GM12874 (cell line): ENCODE data around the gene MILR1.
A peak's percentile ranks its signal among the peaks of the same experiment; 100 is the strongest.

Source experiments
- CTCF ChIP-seq: IDR thresholded peaks from 2 replicates; pipeline ENCODE4 v1.5.1; 2011; ENCODE audit warnings: low read depth, mild to moderate bottlenecking, control low read depth, low read length, moderate library complexity; ENCODE audit not compliant: insufficient read depth

Gene MILR1

GRCh38 chr17:64406321-64407200, 42.4 kb upstream of the MILR1 start:
- no peak for TF ChIP-seq CTCF

GRCh38 chr17:64410750-64411490, 38.0 kb upstream of the MILR1 start:
- no peak for TF ChIP-seq CTCF

GRCh38 chr17:64411999-64412771, 36.7 kb upstream of the MILR1 start:
- no peak for TF ChIP-seq CTCF

GRCh38 chr17:64412944-64413381, 36.0 kb upstream of the MILR1 start:
- no peak for TF ChIP-seq CTCF

- no peak for TF ChIP-seq CTCF
These were observed 35.4 kb upstream of the MILR1 start for GRCh38 chr17:64413513-64413912.

GRCh38 chr17:64418506-64419339, 30.2 kb upstream of the MILR1 start:
- TF ChIP-seq CTCF, result peak; percentile 53; the same call in 1 of the 2 replicates
